NCI-H345 treated with DMSO at 0.1 percent for 48 hours (cell line): ENCODE measurements around the gene SOX1.

Experiments used
- DNase-seq: peaks from one replicate; lab custom pipeline; 2025; ENCODE audit not compliant: unreplicated experiment; lab: John Stamatoyannopoulos, UW

SOX1 gene

GRCh38 chr13:112058519-112058873, 8.5 kb upstream of the SOX1 start:
- DNase-seq = peak; percentile 51

DNA sequence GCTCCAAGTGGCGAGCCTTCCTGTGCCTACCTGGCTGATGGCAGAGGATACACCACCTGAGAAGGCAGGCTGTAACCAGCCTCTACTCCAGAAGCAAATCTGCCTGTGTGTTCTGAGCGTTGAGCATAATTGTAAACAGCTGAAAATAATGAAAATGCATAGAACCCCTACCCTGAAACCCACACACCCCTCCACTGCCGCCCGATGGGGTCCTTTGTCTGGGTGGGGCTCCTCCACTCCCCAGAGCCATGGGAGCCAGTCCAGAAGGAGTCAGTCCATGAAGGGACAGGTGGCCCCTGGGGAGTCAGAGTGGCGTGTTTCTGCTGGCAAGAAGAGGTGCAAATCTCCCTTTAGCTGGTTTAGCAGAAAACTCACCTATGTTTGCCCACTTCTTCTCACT, 8.0 kb upstream of the SOX1 start:
- peak; percentile 51 for DNase-seq

DNA sequence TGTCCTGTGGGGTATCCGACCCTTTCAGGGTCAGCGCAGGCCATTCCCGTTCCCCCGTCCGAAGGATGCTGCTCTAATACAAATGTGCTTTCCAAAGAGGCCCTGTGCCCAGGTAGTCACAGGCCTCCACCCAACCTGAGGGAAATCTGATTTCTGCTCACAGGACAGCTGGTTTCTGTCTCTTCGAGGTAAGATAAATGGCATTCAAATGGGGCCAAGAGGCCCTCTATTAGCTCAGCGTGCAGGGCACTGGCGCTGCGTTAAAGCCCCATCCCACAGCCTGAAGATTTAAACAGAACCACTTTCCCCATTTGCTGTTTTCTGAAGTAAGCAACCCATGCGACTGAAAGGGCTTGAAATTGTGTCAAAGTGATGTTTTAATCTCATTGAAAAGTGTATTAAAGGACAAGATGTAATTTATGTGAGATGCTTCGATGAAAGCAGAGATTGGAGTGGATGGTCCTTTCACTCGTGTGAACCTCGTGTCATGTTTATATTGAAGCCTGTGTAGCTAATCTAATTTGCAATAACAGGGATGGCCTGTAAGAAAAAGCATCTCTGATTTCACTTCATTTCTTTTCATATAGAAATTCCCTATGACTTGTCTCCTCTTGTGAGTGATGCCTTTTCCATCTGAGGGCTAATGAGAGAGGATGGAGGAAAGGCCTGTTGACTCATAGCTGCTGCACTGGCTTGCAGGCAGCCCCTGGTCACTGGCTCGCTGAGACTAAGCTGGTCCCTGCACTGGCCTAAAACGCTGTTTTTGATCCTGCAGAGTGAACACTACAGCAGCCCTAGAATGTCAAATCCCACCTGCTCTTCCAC, 7.3 kb upstream of the SOX1 start:
- DNase-seq = peak; percentile 88

- peak; percentile 67 for DNase-seq
Measured at GRCh38 chr13:112060282-112060830, 6.6 kb upstream of the SOX1 start.

DNA sequence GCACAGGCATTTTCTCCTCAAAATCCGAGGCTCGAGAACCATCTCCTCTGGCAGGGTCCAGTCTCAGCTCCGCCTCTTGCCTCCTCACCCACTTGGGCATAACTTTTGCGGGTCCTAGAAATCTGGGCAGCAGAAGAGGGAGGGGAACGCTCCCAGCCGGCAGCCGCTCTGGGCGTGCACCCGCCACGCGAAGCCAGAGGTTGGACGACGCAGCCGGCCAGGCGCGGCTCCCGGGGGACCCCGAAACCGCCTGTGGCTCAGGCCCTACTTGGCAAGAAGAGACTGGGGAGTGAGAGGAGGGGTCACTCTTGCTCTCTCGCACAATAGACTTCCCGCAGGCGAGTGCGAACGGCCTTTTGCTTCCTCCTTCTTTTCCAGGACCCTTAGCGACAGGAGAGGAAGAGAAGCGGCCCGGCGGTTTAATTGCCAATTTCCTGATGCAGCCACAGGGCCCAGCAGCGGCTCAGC, 6.0 kb upstream of the SOX1 start:
- DNase-seq = no peak

DNA sequence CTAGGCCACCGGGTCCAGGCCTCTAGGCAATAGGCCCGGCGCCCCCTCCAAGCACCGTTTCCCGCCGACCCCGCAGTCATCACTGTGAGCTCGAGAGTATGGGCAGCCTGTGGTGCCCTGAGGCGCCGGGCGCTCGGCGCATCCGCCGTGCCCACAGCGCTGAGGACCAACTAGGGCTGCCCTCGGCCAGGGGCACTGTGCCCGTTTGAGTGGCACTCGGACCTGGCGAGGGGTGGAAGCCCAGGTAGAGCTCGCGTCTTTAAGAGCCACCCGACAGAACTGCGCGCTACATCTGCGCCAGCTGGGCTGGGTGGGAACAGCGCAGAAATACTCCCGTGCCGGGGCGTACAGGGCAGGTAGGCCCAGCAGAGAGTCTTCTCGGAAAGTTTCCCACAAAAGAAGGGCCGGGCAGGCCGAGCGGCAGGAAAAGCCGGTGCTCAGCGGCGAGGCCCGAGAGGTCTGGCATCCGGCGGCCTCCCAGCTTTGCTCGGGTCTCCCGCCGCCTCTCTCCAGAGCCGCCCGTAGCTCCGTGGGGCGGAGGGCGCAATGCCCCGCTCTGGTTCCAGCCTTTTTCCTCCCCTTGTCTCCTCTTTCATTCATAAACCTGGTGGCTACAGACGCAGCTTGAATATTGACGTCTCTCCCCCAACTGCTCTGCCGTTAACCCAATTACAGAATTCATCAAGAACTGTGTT, 5.4 kb upstream of the SOX1 start:
- DNase-seq = no peak

DNA sequence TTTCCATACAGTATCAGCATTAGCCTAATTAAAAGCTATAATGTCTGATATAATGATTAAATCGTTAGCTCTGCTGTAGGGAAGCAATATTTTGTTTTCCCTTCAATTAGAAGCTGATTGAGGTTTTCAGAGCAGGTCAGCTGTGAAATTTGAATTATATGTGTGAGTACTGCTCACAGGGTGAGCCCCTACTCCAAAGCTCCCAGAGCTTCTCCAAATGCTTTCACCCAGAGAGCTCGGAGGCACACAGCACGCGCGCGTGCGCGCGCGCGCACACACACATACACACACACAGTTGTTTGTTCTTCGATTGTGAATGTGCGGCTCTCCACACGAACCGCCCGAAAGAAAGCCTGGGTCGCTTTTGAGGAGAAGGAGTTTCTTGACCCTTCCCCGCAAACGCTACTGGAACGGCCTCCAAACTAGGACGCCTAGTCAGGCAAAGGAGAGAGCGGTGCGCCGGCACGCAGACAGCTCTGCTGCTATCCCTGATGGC, 4.8 kb upstream of the SOX1 start:
- peak; percentile 69 for DNase-seq

GRCh38 chr13:112062571-112063570, 4.1 kb upstream of the SOX1 start:
- DNase-seq = no peak

GRCh38 chr13:112063807-112064206, 3.1 kb upstream of the SOX1 start:
- no peak for DNase-seq

DNA sequence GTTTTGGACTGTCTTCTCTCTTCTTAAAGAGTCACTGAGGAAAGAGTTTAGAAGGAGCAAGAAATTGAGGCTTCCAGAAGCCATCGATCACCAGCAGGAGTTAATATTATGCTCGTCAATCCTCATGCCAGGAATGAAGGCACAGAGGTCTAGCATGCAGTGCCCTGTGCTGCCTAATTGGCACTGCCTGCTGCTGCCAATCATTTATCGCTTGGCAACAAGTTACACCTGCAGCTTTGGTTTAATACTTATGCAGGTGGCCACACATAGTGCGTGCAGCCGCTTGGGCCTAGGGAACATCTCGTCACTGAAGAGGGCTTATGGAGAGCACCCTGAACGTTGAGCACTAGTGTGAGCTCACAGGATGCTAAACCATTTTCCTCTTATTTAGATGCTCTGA, 2.7 kb upstream of the SOX1 start:
- DNase-seq = peak; percentile 94

DNA sequence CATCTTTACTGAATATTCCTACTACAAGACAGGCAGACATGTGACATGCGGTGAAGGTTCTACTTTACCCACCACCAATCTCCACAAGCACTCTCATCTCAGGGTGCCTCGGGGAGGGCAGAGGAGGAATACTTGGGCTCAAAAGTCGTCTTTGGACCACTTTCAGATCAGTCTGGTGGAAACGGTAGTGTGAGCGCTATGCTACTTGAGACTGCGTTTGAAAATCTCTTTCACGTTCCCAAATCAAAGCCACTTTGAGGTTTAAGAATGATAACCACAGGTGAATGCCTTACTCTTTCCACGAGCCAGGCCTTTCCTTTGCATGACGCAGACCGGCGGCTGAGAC, 1.5 kb upstream of the SOX1 start:
- DNase-seq = no peak

- DNase-seq = peak; percentile 81
Measured at GRCh38 chr13:112065867-112066623, 904 bp upstream of the SOX1 start.

GRCh38 chr13:112066624-112067004, 335 bp upstream of the SOX1 start:
- peak; percentile 91 for DNase-seq

DNA sequence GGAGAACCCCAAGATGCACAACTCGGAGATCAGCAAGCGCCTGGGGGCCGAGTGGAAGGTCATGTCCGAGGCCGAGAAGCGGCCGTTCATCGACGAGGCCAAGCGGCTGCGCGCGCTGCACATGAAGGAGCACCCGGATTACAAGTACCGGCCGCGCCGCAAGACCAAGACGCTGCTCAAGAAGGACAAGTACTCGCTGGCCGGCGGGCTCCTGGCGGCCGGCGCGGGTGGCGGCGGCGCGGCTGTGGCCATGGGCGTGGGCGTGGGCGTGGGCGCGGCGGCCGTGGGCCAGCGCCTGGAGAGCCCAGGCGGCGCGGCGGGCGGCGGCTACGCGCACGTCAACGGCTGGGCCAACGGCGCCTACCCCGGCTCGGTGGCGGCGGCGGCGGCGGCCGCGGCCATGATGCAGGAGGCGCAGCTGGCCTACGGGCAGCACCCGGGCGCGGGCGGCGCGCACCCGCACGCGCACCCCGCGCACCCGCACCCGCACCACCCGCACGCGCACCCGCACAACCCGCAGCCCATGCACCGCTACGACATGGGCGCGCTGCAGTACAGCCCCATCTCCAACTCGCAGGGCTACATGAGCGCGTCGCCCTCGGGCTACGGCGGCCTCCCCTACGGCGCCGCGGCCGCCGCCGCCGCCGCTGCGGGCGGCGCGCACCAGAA, 1.1 kb downstream of the SOX1 start:
- DNase-seq = no peak

DNA sequence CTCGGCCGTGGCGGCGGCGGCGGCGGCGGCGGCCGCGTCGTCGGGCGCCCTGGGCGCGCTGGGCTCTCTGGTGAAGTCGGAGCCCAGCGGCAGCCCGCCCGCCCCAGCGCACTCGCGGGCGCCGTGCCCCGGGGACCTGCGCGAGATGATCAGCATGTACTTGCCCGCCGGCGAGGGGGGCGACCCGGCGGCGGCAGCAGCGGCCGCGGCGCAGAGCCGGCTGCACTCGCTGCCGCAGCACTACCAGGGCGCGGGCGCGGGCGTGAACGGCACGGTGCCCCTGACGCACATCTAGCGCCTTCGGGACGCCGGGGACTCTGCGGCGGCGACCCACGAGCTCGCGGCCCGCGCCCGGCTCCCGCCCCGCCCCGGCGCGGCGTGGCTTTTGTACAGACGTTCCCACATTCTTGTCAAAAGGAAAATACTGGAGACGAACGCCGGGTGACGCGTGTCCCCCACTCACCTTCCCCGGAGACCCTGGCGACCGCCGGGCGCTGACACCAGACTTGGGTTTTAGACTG, 1.7 kb downstream of the SOX1 start:
- no peak for DNase-seq

GRCh38 chr13:112069061-112069844, 2.3 kb downstream of the SOX1 start:
- DNase-seq = no peak

GRCh38 chr13:112069845-112070251, 2.9 kb downstream of the SOX1 start:
- DNase-seq = no peak

GRCh38 chr13:112071102-112071722, 4.3 kb downstream of the SOX1 start:
- DNase-seq = peak; percentile 56
